GM21367 (cell line): ENCODE results near the gene USP2.

Source experiments
- ATAC-seq: cut with Tn5 transposase; IDR thresholded peaks from one replicate; pipeline ENCODE4 v1.9.1; 2021; ENCODE audit not compliant: unreplicated experiment

USP2 gene

GRCh38 chr11:119332111-119332765, 49.3 kb downstream of the USP2 start:
- ATAC-seq = no peak

GRCh38 chr11:119330237-119330636, 51.3 kb downstream of the USP2 start:
- no peak for ATAC-seq

- no peak for ATAC-seq
Measured at GRCh38 chr11:119329320-119329719, 52.2 kb downstream of the USP2 start.

- no peak for ATAC-seq
Measured at GRCh38 chr11:119324189-119324588, 57.3 kb downstream of the USP2 start.

- no peak for ATAC-seq
Measured at GRCh38 chr11:119323532-119324033, 57.9 kb downstream of the USP2 start.

- ATAC-seq = no peak
Measured at GRCh38 chr11:119322921-119323531, 58.5 kb downstream of the USP2 start.

GRCh38 chr11:119322360-119322739, 59.1 kb downstream of the USP2 start:
- ATAC-seq = no peak

GRCh38 chr11:119320776-119321524, 60.5 kb downstream of the USP2 start:
- peak; percentile 39 for ATAC-seq

- no peak for ATAC-seq
Measured at GRCh38 chr11:119320240-119320775, 61.2 kb downstream of the USP2 start.

- no peak for ATAC-seq
Measured at GRCh38 chr11:119319700-119320239, 61.7 kb downstream of the USP2 start.

GRCh38 chr11:119319136-119319699, 62.3 kb downstream of the USP2 start:
- ATAC-seq = no peak

- no peak for ATAC-seq
Measured at GRCh38 chr11:119318240-119319135, 63.0 kb downstream of the USP2 start.

GRCh38 chr11:119317592-119318239, 63.8 kb downstream of the USP2 start:
- ATAC-seq = no peak

GRCh38 chr11:119316729-119317591, 64.5 kb downstream of the USP2 start, which contains the start of gene MCAM:
Gene MCAM (minus strand): TSS chr11:119317130. CDS start chr11:119317101, 29 bp downstream.
- no peak for ATAC-seq

GRCh38 chr11:119316016-119316728, 65.3 kb downstream of the USP2 start:
- no peak for ATAC-seq

- ATAC-seq = no peak
Measured at GRCh38 chr11:119315131-119316015, 66.1 kb downstream of the USP2 start.

- no peak for ATAC-seq
Measured at GRCh38 chr11:119314726-119315125, 66.8 kb downstream of the USP2 start.
